GM19455 (cell line): Measurements from ENCODE around the gene DNAJC4.

Experiments
- ATAC-seq: cut with Tn5 transposase; IDR thresholded peaks from one replicate; pipeline ENCODE4 v1.9.1; 2021; ENCODE audit not compliant: unreplicated experiment

DNAJC4 gene

DNA sequence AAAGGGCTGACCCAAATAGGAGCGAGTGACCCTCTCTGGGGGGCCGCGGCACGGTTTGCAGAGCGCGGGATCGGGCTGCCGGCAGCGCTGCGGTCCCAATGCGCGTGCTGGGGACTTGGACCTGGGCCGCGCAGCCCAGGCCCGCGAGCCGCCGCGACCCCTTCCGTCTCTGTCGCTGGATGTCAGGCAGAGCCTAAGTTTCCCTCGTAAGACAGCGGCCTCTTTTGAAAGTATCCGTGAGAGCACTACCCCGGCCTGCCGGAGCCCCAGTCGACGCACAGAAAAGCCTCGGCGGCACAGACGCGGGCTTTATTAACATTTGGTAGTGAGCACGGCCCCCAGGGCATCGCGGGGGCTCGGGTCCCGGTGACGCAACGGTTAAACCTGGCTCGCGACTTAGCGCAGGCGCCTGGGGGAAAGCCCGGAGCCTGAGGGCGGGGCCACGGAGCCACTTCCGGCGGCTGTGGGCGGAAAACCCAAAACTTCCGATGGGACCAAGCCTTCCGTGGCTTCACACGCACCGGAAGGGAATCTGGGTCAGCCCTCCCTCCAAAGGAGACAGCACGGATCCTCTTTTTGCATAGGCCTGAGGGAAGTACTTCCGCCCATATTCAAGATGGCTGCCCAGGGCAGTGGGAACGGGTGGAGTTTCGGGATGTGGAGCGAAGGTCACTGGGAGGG, 39.3 kb downstream of the DNAJC4 start:
- peak; percentile 68 for ATAC-seq

DNA sequence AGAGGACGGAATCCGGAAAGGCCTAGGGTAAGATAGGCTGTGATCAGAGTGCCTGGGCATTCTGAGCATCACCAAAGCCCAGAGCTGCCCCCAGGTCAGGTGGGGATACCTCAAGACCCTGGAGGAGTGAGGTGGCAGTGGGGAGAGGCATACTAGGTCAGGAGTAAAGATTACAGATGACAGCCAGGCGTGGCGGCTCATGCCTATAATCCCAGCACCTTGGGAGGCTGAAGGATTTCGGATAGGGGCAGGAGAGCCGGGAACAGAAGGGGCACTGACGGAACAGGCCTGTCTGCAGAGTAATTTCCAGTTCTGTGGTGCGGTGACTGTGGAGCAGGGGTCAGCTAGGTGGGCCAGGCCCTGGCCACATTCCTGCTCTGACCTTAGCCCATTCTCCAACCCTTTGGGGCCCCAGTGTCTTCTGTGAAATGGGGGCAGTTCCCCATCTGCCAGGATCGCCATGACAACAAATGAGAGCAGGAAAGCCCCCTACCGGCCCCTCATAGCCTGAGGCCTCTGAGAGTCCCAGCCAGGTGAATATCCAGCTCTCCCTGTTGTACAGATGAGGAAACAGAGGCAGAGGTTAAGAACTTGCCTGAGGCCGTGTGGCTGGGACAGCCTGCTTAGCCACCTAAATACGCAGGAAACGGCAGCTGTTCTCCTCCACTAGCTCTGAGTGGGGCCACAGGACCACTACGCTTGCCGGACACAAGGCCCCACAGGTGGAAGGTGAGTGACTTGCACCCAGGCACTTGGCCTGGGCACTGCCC, 44.9 kb downstream of the DNAJC4 start:
- no peak for ATAC-seq

DNA sequence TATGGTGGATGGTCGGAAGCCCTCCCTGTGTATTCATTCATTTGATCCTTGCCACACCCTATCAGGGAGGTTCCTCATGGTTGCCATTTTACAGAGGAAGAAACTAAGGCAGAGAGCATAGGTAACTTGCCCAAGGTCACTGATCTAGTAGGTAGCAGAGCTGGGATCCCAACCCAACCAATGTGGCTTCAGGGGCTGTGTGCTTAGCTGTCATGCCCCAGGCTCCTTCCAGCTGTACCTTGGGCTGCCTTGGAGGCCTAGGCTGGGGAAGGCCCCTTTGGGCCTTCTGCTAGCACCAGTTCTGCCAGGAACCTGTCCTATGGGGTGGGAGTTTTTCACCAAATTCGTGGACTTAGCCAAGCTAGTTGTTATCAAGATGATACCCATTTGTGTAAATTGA, 45.5 kb downstream of the DNAJC4 start:
- ATAC-seq, result no peak

DNA sequence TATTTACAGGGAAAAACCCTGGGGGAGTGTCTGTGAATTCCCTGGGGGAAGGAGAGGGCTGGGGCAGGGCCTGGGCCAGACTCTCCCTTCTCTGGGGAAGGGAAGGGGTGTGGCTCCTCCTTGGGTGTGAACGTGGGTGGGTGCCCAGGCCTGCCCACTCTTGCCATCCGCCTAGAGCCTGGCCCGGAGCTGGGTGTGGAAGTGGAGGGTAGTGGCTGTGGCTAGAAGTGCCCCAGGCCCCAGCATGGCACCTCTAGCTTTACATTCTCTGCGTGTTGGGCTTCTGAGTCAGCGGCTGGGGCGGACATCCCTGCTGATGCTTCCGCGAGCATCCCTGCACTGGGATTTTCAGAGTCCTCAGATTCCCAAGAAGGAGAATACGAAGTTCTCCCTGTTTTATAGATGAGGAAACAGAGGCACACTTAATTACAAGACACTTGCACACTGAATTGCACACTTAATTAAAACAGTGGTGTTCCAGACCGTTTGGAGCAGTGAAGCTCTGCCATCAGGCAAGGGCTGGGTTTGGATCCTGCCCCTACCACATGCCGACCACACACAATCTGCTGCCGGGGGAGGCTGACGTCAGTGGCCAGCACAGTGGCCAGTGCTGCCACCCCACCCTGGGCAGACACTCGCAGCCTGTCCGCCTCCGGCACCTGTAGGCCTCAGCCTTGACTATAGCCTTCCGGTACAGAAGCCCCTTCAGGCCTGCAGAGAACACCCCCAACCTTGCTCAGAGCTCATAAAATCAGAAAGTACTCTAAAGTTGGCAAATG, 46.5 kb downstream of the DNAJC4 start:
- no peak for ATAC-seq

DNA sequence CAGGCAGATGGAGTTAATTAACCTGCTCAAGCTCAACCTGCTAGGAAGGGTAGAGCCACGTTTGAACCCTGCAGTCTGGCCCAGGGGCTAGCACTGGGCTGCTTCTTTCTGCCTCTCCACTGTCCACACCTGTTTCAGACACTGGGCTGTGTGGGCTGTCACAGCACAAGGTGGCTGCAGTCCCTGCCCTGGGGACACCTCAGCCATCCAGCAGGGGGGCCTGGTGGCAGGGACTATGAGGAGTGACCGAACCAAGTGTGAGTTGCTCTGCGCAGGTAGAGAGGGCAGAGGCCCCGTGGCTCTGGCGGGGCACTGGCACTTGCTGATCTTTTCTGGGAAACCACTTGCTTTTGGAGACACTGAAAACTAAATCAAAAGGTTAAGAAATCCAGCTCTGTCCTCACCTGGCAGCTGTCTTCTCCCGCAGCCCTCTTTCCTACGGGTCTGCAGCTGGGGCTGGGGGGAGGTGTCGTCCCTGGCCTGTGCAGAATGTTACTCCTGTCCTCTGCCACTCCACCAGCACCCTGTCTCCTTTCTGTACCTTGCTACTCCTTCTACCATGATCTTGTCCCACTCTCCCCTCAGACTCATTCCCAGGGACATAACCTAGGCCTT, 48.3 kb downstream of the DNAJC4 start:
- no peak for ATAC-seq

DNA sequence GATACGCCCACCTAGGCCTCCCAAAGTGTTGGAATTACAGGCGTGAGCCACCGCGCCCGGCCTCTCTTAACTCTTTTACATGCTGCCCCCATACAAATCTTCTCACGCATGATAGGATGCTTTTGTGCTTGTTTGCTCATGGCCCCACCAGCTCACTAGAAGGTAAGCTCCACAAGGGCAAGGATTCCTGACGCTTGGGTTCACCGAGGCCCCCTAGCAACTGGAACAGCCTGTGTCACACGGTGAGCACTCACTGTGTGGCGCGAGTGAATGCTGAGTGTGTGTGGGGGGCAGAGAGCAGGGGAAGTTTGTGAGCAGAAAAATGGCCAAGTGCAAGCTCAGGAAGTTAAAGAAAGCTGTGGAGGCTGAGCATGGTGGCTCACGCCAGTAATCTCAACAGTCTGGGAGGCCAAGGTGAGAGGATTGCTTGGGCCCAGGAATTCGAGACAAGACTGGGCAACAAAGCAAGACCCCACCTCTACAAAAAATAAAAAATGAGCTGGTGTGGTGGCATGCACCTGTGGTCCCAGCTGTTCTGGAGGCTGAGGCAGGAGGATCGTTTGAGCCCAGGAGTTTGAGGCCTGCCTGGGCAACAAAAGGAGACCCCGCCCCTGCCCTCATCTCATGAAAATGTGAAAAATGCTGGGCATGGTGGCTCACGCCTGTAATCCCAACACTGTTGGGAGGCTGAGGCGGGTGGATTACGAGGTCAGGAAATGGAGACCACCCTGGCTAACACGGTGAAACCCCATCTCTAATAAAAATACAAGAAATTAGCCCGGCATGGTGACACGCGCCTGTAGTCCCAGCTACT, 51.8 kb downstream of the DNAJC4 start:
- ATAC-seq, result no peak

DNA sequence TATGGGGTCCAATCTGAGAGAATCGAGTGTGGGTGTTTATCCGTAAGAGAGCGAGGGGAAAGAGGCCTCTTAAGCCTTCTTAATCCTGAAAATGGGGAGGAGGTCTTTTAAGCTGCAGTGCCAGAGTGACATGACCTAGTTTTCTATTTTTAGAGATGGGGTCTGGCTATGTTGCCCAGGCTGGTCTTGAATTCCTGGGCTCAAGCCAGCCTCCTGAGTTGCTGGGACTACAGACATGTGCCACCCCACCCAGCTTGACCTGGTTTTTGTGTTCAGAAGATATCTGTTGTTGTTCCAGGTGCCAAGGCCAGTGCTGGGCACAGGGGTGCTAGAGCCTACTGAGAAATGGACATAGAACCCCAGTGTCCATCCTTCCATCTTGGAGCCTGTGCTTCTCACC, 52.7 kb downstream of the DNAJC4 start:
- ATAC-seq, result no peak
